Right atrium auricular region (tissue), 2 donors: ENCODE data around the gene RUBCNL. TPM values are rescaled to one million over a fixed set of nuclear protein-coding genes. Genes with fewer than 3 reads are reported as not detected.
A peak's percentile ranks its signal among the peaks of the same experiment; 100 is the strongest.

Experiments used
- DNase-seq: peaks from one replicate; pipeline ENCODE4 v3.0.0-alpha.2; 2019; ENCODE audit warnings: low spot score
- H3K27ac ChIP-seq, 2 donors: fragments of 200-600 bp; sonication (generic); 1 replicate in 1 of 2; 2 replicates in 1 of 2; pipeline ENCODE4 v1.5.1; 2016 to 2019
- H3K27me3 ChIP-seq, 2 donors: fragments of 200-600 bp; sonication (generic); one replicate each; pipeline versions ENCODE4 v1.5.1 to v1.6.0; 2017 to 2019
- H3K36me3 ChIP-seq: fragments of 200-600 bp; sonication (generic); one replicate; pipeline ENCODE4 v1.5.1; 2016
- H3K4me1 ChIP-seq, 2 donors: fragments of 200-600 bp; sonication (generic); one replicate each; pipeline versions ENCODE4 v1.5.1 to v1.6.0; 2017 to 2019
- H3K4me3 ChIP-seq, 2 donors: fragments of 200-600 bp; sonication (generic); 1 replicate in 1 of 2; 2 replicates in 1 of 2; pipeline ENCODE4 v1.5.1; 2017 to 2019; ENCODE audit warnings: mild to moderate bottlenecking in 1 of 2, moderate library complexity in 1 of 2
- H3K9me3 ChIP-seq, 2 donors: fragments of 200-600 bp; sonication (generic); one replicate each; pipeline ENCODE4 v1.5.1; 2019
- CTCF ChIP-seq, 2 donors: fragments of 200-600 bp; sonication (generic); IDR thresholded peaks; one replicate each; pipeline ENCODE4 v1.5.1; 2019; ENCODE audit warnings: antibody characterized with exemption in 2 of 2
- total RNA-seq, 2 donors: library from RNA; depleted of rRNA; stranded (reverse); fragments of >200 nt; gene quantifications; one replicate each; pipeline ENCODE4 v1.1.0, GENCODE V29; 2016

RUBCNL gene
- total RNA-seq, 2 donors from 2014 or later: 0.59 to 1.5 TPM

GRCh38 chr13:46388846-46389245 is 1.8 kb upstream of the RUBCNL start:
- TF ChIP-seq CTCF (IDR thresholded peaks at IDR 0.05): no peak
- H3K4me3 ChIP-seq: no peak overlapping the region
- H3K27ac ChIP-seq: no peak overlapping the region
- no peaks in the 10 kb centered on the region for H3K9me3 ChIP-seq
- no peak for DNase-seq
- H3K4me1 ChIP-seq: peaks cover 0 to 10% of the 10 kb centered on the region in 2 donors
- no peaks in the 10 kb centered on the region for H3K36me3 ChIP-seq
- H3K27me3 ChIP-seq: peaks cover 0 to 7% of the 10 kb centered on the region in 2 donors

GRCh38 chr13:46388308-46388707 is 1.3 kb upstream of the RUBCNL start:
- no peak for TF ChIP-seq CTCF (IDR thresholded peaks at IDR 0.05)
- H3K27me3 ChIP-seq: peaks cover 0 to 7% of the 10 kb centered on the region in 2 donors
- H3K36me3 ChIP-seq: no peaks in the 10 kb centered on the region
- H3K4me3 ChIP-seq: no peak overlapping the region
- H3K27ac ChIP-seq: no peak overlapping the region
- no peaks in the 10 kb centered on the region for H3K9me3 ChIP-seq
- H3K4me1 ChIP-seq: peaks cover 0 to 10% of the 10 kb centered on the region in 2 donors
- no peak for DNase-seq

- no peak overlapping the region for H3K27ac ChIP-seq
- peaks cover 0 to 7% of the 10 kb centered on the region in 2 donors for H3K27me3 ChIP-seq
- no peak for TF ChIP-seq CTCF (IDR thresholded peaks at IDR 0.05)
Observed at GRCh38 chr13:46386392-46387063, 524 bp downstream of the RUBCNL start.

GRCh38 chr13:46385946-46386345 is 1.1 kb downstream of the RUBCNL start:
- Histone ChIP-seq H3K4me1 (peaks cover 0 to 10% of the 10 kb centered on the region in 2 donors), H3K4me3 (peak overlapping the region in 1 of 2 donors; percentile 51), H3K27ac (no peak overlapping the region), H3K36me3 (no peaks in the 10 kb centered on the region), H3K9me3 (no peaks in the 10 kb centered on the region), H3K27me3 (peaks cover 0 to 7% of the 10 kb centered on the region in 2 donors)
- no peak for TF ChIP-seq CTCF (IDR thresholded peaks at IDR 0.05)
- DNase-seq: no peak

More at GRCh38 chr13:46386392-46387063, 524 bp downstream of the RUBCNL start:
- Histone ChIP-seq H3K9me3 (no peaks in the 10 kb centered on the region), H3K4me3 (peak overlapping the region; percentile 21 to 51), H3K4me1 (peaks cover 0 to 10% of the 10 kb centered on the region in 2 donors), H3K36me3 (no peaks in the 10 kb centered on the region)
- DNase-seq: no peak

GRCh38 chr13:46383383-46383782 is 3.7 kb downstream of the RUBCNL start:
- Histone ChIP-seq H3K27ac (no peak overlapping the region), H3K36me3 (no peaks in the 10 kb centered on the region), H3K4me3 (no peak overlapping the region), H3K27me3 (peaks cover 0 to 7% of the 10 kb centered on the region in 2 donors), H3K9me3 (no peaks in the 10 kb centered on the region), H3K4me1 (peaks cover 0 to 10% of the 10 kb centered on the region in 2 donors)
- no peak for TF ChIP-seq CTCF (IDR thresholded peaks at IDR 0.05)
- no peak for DNase-seq

GRCh38 chr13:46382224-46382623 is 4.8 kb downstream of the RUBCNL start:
- no peak for TF ChIP-seq CTCF (IDR thresholded peaks at IDR 0.05)
- H3K27me3 ChIP-seq: peaks cover 0 to 4% of the 10 kb centered on the region in 2 donors
- no peak overlapping the region for H3K4me3 ChIP-seq

More at GRCh38 chr13:46382224-46382623, 4.8 kb downstream of the RUBCNL start:
- DNase-seq: no peak
- Histone ChIP-seq H3K27ac (no peak overlapping the region), H3K36me3 (no peaks in the 10 kb centered on the region), H3K9me3 (no peaks in the 10 kb centered on the region), H3K4me1 (peaks cover 0 to 6% of the 10 kb centered on the region in 2 donors)
